NCI-H1694 treated with DMSO at 0.1 percent for 48 hours (cell line): ENCODE data around the gene PNPLA2.

Experiments used
- DNase-seq: peaks from one replicate; lab custom pipeline; 2025; lab: John Stamatoyannopoulos, UW

Gene PNPLA2, protein sequence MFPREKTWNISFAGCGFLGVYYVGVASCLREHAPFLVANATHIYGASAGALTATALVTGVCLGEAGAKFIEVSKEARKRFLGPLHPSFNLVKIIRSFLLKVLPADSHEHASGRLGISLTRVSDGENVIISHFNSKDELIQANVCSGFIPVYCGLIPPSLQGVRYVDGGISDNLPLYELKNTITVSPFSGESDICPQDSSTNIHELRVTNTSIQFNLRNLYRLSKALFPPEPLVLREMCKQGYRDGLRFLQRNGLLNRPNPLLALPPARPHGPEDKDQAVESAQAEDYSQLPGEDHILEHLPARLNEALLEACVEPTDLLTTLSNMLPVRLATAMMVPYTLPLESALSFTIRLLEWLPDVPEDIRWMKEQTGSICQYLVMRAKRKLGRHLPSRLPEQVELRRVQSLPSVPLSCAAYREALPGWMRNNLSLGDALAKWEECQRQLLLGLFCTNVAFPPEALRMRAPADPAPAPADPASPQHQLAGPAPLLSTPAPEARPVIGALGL

GRCh38 chr11:818396-819128 is at the start of gene PNPLA2:
Gene PNPLA2, plus strand, starts transcription at chr11:818914. Its CDS starts 805 bp downstream, at chr11:819719.
- DNase-seq: no peak

DNA sequence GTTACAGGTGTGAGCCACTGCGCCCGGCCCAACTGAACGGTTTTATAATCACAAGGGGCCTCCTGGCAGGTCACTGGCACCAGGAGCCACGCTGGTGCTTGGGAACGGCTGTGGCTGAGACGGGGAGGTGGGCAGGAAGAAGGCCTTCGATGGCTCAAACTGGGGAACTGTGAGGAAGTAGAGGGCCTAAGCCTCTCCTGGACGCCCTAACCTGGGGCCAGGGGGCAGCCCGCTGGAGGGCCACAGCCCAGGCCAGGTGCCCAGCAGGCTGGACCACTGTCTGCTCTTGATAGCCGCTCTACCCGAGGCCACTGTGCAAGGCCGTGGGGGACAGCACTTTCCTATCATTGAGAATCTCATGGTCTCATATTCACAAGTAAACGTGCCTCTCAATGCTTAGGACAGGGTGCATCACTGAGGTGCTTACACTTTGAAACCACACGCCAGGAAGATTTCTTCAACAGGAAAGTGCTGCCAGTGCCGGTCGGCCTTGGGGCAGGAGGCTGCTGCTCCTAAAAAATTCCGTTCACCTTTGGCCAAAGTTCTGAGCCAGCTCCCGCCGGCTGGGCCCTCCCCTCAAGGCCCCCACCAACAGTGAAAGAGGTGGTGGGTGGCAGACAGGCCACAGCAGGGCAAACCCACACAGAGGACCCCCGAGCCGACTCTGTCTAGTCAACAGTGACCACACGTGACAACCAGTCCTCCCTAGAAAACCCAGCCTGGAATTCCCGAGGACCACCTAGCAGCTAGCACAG is 48.6 kb upstream of the PNPLA2 start:
- DNase-seq: no peak

- DNase-seq: no peak
Measured at GRCh38 chr11:770642-771616, 47.8 kb upstream of the PNPLA2 start.

DNA sequence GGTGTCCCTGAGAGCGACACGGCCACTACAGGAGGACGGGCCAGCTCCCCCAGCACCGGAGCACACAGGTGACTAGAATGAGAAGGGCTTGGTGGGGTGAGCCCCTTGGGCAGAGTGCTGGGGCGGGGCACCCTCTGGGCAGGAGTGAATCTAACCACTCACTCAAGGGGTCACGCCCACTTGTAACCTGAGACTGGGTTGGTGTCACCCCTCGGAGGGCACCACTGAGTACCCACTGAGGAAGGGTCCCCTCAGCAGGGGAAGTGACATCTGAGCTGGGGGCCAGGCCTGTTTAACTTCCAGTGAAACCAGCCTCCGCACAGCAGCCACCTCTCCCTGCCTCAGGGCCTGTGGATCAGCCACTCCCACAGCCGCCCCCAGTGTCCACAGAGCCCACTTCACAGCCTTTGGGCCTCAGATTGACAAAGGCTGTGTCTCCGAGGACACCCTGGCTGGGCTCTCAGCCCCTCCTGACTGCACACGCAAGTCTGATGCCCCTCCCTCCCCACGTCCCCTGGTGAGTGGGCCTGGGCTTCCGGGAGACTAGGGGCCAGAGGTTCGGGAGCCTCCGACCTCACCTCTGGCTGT is 47.0 kb upstream of the PNPLA2 start:
- DNase-seq: no peak

- DNase-seq: no peak
Measured at GRCh38 chr11:772429-773390, 46.0 kb upstream of the PNPLA2 start.

GRCh38 chr11:773425-773824 is 45.3 kb upstream of the PNPLA2 start:
- no peak for DNase-seq

GRCh38 chr11:773830-774229 is 44.9 kb upstream of the PNPLA2 start:
- DNase-seq: no peak

DNA sequence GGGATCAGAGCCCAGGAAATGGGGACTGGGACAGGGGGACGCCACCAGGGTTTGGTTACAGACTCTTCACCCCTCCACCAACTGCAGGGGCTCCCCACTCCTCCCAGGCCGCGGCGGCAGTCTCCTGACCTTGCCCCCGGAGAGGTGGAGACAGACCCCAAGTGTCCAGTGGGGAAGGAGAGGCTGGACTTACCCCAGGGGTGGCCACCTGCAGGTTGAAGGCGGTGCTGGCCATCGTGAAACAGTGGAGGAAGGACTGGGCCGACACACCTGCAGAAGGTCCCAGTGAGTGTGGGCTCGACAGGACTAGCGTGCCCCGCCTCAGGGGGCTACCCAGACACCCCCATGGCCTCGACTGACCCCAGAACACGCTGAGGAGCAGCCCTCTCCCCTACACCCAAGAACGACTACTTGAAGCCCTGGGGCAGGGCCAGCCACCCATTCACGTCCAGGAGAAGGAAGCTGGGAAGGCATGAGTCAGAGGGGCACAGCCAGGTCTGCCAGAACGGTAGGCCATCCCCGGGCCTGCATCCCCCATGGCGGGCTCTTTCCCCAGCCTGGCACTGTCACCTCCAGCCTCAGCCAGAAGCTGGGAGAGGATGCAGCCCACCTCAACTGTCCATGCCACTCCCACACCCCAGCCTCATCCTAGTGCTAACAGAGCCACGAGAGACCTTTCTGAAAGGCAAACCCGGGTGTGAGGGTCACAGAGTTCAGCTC is 43.7 kb upstream of the PNPLA2 start:
- no peak for DNase-seq

- DNase-seq: no peak
Measured at GRCh38 chr11:776263-776560, 42.5 kb upstream of the PNPLA2 start.

DNA sequence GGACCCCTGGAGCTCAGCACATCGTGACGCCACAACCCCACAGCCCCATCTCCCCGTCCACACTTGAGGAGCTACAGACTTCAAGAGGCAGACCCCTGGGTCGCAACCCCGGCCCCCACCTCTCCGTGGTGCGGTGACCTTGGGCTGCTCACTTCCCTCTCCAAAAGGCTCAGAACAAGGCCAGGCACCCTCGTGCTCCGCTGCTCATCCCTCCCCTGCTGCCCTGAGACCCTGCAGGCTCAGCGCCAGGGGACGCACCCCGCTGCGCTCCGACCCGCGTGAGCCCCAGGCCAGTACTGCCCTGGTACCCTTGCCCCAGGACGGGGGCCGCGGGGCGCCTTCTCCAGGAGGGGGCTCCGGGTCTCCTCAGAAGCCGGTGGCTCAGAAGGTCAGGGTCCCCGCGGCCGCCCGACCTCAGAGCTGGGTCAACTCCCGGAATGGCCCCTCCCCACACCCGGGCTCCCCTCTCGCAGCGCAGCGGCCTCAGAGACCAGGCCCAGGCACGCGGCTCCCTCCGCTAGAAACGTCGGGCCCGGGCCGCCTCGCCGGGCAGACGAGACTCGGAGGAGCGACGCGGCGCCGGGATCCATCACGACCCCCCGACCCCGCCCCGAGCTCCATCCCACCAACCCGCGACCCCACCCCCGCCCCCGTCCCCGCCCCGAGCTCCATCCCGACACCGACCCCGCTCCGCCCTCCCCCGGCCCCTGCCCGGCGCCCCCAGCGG is 42.0 kb upstream of the PNPLA2 start:
- peak; percentile 35 for DNase-seq

DNA sequence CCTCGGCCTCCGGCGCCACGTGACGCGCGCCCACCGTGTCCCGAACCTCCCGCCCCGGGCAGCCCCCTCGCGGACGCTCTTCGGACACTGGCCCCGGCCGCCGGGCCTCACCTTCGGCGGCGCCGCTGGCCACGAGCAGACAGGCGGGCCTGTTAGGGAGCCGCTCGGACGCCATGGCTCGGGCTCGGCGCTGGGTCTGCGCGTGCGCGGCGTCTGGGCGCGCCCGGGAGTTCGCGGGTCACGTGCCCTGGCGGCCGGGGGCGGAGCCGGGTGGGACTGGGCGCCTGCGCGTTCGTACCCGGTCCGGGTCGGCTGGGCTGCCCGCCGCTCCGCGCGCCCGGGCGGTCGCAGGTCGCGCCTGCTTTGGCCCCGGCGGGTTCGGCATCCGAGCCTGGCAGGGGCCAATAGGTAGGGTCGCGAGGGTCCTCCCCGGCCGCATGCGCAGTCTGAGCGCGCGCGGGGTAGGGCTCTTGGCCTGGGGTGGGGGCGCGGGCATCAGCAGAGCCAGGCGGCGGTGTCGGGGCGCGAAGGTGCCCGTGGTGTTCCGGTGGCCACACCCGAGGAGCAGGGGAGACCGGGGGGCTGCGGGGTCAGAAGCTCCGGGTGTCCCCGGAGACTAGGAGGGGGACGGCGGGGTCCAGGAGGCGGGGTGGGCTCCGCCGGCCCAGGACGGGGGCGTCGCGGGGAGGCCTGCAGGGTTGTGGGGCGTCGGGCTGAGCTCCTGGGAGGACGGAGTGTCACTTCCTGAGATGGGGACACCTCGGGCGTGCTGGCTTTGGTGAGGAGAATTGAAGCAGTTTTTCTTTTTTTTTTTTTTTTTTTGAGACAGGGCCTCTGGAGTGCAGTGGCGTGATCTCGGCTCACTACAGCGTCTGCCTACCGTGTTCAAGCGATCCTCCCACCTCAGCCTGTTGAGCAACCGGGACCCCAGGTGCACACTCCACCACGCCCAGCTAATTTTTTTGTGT is 41.1 kb upstream of the PNPLA2 start, which contains the start of gene GATD1:
Gene GATD1, minus strand, starts transcription at position 200 of the 968 bp plus-strand sequence. Its CDS starts 25 bp downstream, at position 175.
- peak; percentile 57 for DNase-seq

DNA sequence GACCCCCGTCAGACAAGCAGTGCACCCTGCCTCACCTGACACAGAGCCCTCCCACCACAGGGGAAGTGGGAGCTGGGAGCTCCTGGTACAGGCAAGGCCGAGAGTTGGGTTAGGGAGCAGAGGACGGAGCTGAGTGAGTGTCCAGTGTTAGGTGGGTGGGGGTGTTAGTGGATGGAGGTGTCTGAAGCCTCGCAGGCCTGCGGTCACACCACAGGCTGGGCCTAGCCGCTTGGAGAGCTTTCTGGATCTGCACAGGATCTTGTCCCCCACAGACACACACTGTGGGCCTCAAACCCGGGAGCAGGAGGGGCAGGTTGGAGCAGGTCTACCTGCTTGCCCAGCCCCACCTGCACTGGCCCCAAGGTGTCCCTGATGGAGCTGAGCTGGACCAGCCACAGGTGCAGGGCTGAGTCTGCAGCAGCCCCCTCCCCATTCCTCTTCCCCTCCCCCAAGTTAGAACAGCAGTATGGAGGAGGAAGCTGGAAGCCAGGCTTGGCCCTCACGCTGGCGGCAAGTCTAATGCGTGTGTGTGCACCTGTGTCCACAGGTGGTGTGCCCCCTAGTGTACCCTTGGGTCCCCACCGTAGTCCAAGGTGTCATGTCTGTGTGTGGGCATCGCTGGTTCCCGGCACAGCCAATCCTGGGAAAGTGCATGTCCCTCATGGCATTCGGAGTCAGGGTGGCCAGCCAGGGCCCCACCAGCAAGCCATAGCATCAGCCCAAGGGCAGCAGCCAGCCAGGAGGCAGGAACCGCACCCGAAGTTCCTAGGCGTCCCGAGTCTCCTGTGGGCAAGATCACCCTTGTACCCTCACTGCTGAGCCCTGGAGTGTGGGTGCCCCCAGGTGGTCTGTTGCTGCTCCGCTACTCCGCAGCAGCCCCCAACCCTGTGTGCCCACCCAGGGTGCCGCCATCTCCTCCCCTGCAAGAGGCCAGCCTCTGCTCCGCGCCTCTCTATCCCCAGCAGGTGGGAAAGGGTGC is 39.4 kb upstream of the PNPLA2 start:
- no peak for DNase-seq

- no peak for DNase-seq
Measured at GRCh38 chr11:779955-780532, 38.7 kb upstream of the PNPLA2 start.

GRCh38 chr11:782264-783174 is 36.2 kb upstream of the PNPLA2 start:
- DNase-seq: no peak
